ENCODE measurements around the gene LST1.

Gene LST1

DNA sequence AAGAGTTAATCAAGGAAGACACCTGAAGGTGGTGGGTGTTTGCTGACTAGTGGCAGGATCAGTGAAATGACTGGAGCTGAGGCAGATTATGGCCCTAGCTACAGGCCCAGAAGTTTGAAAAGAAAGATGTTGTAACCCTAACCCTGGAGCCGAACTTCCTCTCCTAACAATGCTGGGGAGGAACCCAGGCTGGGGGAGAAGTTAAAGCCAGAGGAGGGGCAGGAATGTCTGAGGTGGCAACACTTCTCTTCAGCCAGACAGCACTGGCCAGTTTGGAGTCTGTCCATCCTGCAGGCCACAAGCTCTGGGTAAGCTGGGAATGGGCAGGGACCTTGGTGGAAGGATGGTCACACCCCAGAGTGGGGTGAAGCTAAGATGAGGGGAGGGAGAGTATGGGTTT lies at the start of gene LST1:
TSS of gene LST1 (plus strand) at position 270 of the 400 bp plus-strand sequence. CDS start 1,023 bp downstream, outside the sequence.
- no peak for DNase-seq (ENCODE audit: low spot score)

DNA sequence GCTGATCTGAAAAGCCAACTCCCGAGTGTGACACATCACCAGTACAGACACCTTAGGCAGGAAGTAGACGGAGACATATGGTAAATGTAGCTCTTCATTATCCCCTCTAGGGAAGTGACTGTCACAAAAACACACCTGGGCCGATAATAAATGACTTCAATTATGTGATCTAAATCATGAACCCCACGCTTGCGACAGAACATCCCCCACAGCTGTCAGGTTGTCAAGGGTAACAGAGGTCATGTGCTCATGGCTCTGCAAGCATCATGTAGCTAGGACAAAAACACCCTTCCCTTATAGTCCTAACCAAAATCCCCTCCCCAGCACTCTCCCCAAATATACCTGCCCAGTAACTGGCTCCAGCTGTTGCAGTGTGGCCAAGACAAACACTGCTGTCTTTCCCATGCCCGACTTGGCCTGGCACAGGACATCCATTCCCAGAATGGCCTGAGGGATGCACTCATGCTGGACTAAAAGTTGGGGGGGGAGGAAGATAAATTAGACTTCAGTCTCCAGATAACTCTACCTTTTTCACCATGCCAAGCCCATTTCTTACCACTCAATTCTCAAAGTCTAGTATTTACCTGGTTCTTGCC lies 47.2 kb upstream of the LST1 start:
- no peak for DNase-seq (ENCODE audit: low spot score)

DNA sequence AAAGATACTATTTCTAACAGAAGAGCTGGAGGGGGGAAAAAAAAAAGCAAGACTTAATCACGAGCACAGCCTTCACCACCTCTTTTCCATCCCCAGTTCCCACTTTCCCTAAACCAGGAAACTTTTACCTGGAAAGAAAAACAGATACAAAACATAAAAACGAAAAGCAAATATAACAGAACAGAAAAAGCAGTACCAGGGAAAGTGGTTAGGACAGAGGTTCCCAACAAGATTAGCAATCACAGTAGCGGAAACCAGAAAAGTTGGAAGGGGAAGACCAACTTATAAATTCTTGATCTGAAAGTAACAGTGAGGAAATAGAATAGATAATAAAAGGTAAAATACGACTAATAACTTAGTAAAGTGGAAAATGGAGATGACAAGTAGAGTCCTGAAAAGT lies 45.4 kb upstream of the LST1 start:
- no peak for DNase-seq (ENCODE audit: low spot score)

DNA sequence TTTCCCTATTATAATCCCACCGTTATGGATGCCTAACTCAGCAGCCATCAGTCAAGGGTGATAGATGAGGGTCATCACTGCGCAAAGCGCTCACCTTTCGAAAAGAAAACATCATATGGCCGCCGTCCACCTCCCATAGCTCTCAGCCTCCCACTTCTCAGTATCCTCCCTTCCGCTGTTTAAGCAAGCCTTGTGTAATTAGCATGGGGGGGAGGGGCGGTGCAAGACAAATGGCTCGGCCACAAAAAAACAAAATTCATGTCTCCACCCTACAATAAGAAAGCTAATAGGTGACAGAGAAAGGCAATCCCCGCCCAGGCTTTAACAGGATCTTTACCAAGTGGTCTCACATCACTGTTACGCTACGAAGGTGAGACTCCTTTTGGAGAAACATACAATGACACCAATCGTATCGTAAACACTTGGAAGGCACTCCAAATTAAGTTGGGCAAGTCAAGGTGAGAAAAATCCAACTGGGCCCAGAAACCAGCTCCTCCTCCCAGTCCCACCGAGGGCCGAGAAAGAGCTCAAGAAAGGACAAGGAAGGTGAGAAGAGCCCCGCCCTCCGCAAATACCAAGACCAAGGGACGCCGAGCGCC lies 44.9 kb upstream of the LST1 start:
- peak; percentile 45 for DNase-seq (ENCODE audit: low spot score)

DNA sequence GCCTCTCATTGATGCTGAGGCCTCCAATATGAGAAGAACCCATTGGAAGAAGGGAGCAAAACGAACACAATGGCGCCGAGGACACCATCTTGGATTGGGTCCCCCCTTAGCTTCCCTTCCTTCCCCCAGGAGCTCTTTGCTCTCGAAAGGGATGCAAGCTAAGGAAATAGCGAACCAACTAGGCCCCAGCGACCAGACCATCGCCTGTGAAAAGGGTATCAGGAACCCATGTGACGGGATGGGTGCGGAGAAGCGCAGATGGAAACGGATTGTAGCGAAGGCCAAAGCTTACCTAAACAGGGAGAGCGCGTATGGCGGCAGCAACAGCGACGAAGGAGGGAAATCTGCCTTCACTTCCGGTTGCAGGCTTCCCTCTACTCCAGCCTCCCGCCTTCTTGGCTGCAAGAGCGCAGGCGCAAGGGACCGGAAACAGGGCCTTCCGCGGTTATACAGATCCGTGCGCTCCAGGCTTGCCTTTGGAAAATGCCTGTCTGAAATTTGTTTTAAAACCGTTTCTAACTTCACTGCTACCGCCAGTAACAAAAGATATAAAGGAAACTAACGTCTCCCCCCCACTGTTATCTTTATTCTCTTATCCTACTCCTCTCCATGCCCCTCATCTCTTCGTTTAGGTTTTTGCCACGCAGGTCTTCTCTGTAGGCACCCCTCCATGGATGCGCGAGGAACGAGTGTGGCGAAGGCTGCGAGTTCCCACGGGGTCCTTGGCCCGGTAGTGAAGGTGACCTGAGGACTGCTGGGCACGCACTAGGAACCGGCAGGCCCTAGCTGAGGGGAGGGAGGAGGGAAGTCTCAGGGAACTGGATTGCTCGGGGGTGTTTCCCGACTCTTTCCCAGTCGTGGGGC lies 44.2 kb upstream of the LST1 start, which contains the start of gene DDX39B:
TSS of gene DDX39B (minus strand) at position 346 of the 864 bp plus-strand sequence. CDS start 1,471 bp downstream, outside the sequence.
- DNase-seq (ENCODE audit: low spot score), result peak; percentile 90

DNA sequence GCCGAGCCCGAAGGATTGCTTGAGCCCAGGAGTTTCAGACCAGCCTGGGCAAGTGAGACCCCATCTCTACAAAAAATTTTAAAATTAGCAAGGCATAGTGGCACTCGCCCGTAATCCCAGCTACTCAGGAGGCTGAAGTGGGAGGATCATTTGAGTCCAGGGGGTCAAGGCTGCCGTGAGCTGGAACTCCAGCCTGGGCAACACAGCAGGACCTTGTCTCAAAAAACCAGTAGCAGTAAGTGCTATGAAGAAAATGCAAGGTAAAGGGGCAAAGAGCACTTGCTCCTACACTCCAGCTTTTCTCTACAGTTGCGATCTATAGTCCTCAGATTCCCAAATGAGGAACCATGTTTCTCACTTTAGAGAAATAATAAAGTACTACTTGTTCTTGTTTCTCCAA lies 42.4 kb upstream of the LST1 start:
- DNase-seq (ENCODE audit: low spot score), result no peak

DNA sequence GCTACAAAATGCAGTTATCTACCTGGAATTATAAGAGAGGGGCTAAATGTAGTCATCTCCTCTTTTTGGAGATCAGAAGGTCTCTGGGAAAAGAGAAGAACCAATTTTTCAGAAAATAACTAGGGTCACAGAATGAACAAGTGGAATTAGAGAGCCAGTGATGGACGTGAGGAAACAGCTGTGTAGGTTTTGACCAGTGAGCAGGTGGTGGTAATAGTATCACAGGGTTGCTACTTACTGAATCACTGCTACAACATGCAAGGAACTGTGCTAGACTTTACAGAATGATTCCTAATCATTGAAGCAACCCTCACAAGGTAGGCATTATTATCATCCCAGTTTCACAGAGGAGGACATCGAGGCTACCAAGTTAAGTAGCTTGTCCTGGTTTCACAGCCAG lies 41.4 kb upstream of the LST1 start:
- no peak for DNase-seq (ENCODE audit: low spot score)

DNA sequence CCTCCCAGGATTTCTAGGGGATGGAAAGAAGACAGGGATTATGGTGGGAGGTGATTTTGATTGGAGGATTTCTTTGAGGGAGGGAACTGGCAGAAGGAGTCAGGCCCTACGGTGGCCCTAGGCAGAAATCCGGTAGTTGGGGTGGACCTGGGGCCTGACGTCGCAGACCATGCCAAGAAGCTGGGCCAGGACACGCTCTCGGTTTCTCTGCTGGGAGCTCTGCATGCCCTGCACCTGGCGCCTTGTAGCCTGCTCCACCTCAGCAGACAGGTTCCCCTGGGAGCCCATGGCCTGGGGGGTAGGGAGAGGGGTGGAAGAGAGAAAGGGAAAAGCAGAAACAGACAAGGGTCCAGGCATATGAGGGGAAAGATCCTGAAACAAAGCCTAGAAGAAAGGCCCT lies 40.8 kb upstream of the LST1 start:
- no peak for DNase-seq (ENCODE audit: low spot score)

DNA sequence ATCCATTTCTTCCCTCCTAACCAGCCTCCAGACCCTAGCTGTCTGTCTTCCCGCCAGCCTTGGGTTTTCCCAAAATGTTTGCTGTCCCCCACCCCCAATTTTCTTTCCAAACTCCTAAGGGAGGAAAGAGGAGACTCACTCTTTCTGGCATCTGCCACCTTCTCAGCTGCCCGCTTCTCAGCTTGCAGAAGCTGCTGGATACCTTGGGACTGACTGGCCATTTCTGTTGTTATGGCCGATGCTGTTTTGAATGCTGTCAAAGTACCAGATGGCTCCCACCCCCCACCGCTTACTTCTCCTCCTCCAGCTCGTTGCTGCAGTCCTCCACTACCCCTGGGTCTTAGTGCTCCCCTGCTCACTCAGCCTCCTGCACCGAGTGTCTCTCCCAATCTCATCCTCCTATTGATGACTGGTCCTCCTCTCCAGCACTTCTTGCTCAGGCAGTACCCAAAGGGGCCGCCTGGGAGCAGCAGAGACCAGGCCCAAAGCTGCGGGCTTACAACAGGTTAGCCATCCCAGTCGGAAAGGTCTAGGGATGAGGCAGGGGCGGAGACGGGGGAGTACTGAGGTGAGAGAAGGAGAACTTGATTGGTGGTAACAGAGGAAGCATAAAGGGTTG lies 39.6 kb upstream of the LST1 start, which contains the start of gene ATP6V1G2:
TSS of gene ATP6V1G2 (minus strand) at position 270 of the 619 bp plus-strand sequence. CDS start at position 221, 49 bp downstream.
- DNase-seq (ENCODE audit: low spot score), result peak; percentile 73

DNA sequence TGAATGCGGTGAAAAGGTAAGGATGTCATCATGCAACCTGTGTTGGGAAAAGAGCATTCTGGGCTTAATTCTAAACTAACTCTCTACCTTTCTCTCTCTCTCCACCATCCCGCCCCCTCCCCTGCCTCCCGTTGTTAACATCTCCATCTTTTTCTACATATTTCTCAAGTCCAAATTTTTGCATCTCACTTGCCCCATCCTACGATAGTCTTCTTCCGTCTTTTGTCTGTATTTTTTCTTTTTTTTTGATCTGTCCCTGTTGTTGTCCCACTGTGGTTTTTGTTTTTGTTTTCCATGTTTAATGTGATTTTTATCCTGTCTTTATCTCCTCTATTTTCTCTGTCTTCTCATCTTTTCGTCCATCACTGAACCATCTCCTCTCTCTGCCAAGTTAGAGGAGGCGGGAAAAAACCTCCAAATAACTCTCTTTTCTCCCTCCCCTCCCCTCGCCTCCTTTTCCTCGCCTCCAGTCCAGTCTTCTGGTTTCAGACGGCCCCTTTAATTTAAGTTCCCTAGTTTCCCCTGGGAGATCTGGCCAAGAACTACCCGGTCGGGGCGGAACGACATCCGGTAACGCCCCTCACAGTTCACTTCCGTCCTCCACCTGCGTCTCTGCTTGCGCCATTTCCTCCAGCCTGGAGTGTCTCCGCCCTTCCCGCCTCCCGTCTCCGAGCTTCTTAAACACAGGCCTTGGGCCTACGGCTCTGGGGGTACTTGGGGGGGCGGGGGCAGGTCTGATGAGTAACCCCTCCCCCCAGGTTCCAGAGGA lies 38.9 kb upstream of the LST1 start, which contains the start of gene NFKBIL1:
TSS of gene NFKBIL1 (plus strand) at position 651 of the 769 bp plus-strand sequence. CDS start at position 738, 87 bp downstream.
- peak; percentile 90 for DNase-seq (ENCODE audit: low spot score)

DNA sequence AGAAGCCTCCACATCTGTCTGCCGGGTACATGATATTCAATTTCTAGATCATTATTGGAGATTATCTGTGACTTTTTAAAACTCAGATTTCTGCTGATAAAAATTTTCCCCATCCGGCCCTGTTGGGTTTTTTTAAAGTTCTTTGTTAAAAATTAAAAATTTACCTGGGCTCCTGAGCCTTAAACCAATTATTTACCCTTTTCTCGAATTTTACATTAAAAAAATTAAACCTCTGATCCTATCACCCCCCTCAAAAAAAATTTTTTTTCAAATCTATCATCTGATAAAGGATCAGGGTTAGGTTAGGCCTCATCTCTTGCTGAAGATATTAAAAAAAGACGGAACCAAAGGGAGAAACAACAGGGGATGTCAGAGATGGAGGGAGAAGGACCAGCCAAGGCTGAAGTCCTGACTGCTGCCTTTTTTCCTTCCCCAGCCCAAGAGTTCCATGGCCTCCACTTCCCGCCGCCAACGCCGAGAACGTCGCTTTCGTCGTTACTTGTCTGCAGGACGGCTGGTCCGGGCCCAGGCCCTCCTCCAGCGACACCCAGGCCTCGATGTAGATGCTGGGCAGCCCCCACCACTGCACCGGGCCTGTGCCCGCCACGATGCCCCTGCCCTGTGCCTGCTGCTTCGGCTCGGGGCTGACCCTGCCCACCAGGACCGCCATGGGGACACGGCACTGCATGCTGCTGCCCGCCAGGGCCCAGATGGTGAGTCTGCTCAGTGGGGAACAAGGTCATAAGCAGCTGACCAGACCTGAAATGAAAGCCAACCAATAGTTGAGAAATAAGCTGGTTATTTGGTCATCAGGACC lies 38.1 kb upstream of the LST1 start:
- DNase-seq (ENCODE audit: low spot score), result no peak

DNA sequence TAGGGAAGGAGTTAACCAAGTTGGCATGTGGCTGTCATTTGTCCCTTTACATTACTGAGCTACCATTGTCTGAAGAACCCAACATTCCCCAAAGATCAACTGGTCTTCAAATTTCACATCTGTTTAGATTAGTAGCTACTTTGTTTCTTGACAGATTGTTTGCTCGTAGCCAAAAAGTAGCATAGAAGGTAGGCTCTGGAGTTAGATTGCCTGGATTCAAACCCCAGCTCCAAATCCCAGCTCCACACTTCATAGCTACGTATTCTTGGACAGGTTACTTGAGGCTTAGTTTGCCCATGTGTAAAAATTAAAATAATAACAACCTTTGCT lies 37.6 kb upstream of the LST1 start:
- no peak for DNase-seq (ENCODE audit: low spot score)

DNA sequence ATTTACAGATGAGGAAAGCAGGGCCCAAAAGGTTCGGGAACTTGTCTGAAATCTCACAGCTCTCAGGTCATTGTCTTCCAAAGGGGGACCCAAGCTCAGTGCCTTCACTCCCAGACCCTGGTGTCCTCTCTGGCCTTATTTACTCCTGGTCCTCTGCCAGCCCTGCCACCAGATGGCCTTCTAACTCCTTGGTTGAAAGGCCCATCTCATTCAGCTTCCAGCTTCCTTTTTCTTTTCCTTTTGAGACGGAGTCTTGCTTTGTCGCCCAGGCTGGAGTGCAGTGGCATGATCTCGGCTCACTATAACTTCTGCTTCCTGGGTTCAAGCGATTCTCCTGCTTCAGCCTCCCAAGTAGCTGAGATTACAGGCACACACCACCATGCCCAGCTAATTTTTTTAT lies 34.7 kb upstream of the LST1 start:
- DNase-seq (ENCODE audit: low spot score), result peak; percentile 53

DNA sequence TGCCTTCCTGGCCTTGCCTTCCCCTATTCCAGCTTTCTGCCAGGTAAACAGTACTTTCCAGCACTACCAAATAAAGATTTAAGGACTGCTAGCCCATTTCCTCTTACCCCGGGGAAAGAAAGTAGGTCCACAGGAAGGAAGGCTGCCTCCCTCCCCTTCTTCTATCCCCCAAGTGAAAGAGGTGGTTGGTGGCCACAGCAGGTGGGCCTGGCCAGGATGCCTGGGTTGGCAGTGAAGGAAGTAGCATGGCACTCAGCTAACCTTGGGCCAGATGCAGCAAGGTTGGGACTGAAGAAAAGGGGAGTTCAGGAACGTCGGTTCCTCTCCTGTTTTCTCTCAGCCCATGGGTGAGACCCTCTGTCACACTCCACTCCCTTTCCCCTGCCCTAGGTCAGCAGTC lies 29.8 kb upstream of the LST1 start:
- DNase-seq (ENCODE audit: low spot score), result no peak

DNA sequence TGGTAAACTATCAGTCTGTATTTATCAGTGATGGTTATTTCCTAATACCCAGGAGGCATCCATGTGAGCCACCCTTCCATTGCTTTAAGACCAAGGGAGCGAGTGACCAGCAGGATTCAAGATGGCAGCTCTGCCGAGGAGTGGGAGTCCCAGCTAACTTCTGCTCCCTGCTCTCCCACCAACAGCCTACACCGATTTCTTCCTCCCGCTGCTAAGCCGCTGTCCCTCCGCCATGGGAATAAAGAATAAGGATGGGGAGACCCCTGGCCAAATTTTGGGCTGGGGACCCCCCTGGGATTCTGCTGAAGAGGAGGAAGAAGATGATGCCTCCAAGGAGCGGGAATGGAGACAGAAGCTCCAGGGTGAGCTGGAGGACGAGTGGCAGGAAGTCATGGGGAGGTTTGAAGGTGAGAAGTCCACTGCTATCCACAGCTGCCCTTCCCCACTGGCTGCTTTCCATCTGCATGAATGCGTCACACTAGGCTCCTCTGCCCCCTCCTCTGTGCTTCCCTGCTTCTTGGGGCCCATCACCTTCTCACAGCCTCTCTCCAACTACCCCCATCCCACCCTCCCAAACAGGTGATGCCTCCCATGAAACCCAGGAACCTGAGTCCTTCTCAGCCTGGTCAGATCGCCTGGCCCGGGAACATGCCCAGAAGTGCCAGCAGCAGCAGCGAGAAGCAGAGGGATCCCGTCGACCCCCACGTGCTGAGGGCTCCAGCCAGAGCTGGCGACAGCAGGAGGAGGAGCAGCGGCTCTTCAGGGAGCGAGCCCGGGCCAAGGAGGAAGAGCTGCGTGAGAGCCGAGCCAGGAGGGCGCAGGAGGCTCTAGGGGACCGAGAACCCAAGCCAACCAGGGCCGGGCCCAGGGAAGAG lies 28.4 kb upstream of the LST1 start:
- DNase-seq (ENCODE audit: low spot score), result no peak

DNA sequence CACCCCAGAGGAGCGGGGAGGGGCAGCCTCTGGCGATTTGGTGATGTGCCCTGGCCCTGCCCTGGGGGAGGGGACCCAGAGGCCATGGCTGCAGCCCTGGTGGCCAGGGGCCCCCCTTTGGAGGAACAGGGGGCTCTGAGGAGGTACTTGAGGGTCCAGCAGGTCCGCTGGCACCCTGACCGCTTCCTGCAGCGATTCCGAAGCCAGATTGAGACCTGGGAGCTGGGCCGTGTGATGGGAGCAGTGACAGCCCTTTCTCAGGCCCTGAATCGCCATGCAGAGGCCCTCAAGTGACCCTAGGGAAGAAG lies 27.8 kb upstream of the LST1 start:
- no peak for DNase-seq (ENCODE audit: low spot score)

DNA sequence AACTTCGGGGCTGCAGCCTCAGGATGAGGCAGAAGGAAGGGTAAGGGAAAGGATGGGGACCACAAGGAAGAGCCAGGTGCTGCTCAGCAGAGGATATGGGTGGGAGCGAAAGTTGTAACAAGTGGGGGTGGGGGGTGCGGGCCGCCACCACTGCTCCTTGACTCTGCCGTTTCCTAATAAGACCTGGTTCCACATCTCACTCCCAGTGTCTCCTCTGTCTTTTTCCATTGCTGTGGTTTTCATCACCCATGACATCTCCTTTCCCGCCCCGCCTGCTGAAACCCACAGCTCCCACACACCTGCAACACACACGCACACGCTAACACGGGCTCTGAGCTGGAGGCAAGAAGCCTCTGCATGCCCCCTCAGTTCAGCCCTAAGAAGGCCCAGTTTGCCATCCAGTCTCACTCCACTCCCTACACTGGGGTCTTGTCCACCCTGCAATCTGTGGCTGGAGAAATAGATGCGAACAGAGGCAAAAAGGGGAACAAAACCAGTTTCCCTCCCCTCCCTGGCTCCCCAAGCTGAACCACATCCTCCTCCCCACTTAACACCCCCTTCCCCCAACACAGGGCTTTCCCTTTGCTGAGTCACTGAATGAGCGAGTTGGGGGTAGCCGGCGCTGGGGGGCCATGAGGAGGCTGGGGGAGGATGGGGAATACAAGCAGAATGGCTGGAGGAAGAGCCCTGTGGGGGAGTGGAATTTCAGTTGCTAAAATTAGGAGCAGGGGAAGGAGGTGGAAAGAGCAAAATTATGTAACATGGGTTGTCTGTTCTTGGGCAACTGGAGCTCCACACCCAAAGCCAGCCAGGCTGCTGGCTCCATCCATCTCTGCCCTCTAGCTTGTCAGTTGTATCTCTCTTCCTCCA lies 27.2 kb upstream of the LST1 start:
- DNase-seq (ENCODE audit: low spot score), result peak; percentile 73

DNA sequence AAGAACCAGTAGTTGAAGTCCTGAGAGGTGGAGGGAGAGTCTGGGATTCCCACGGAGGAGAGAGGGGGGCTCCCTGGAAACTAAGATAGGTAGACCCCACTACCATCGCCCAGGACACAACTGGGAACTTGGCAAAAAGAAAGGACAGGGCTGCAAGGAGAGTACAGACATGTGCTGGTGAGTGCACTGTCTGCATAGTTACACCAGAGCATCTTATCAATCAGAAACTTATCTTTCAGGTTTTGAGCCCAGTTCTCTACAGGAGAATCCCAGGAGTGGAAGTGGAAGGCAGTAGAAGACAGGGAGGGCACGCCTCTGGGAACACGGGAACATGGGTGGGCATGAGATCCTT lies 26.5 kb upstream of the LST1 start:
- no peak for DNase-seq (ENCODE audit: low spot score)
